Vagina (tissue), 2 donors: ENCODE measurements around the gene PBX4.

Experiments
- POLR2A ChIP-seq, 2 donors: fragments of 450-650 bp; IDR thresholded peaks; one replicate each; pipeline ENCODE4 v1.6.1; 2017; ENCODE audit warnings: antibody characterized with exemption in 2 of 2, mild to moderate bottlenecking in 2 of 2, moderate library complexity in 2 of 2
- POLR2AphosphoS5 ChIP-seq, 2 donors: sonication (generic); formaldehyde crosslinking; IDR thresholded peaks; one replicate each; pipeline ENCODE4 v1.9.0; 2017; ENCODE audit warnings: antibody characterized with exemption in 2 of 2, mild to moderate bottlenecking in 2 of 2, low read depth in 1 of 2; ENCODE audit not compliant: insufficient read depth in 1 of 2
- TF ChIP-seq, protein P1 (sequence below), 3 experiments: fragments of 450-650 bp in 2 of 3; fragments of 200-600 bp in 1 of 3; sonication (generic) in 1 of 3; IDR thresholded peaks; one replicate each; pipeline ENCODE4 v1.5.1; 2017 to 2019; ENCODE audit warnings: antibody characterized with exemption in 3 of 3, mild to moderate bottlenecking in 2 of 3, moderate library complexity in 2 of 3

GRCh38 chr19:19587771-19588170, 30.7 kb downstream of the PBX4 start:
- no peak for TF ChIP-seq POLR2A (IDR thresholded peaks at IDR 0.05)
- TF ChIP-seq, protein P1, sequence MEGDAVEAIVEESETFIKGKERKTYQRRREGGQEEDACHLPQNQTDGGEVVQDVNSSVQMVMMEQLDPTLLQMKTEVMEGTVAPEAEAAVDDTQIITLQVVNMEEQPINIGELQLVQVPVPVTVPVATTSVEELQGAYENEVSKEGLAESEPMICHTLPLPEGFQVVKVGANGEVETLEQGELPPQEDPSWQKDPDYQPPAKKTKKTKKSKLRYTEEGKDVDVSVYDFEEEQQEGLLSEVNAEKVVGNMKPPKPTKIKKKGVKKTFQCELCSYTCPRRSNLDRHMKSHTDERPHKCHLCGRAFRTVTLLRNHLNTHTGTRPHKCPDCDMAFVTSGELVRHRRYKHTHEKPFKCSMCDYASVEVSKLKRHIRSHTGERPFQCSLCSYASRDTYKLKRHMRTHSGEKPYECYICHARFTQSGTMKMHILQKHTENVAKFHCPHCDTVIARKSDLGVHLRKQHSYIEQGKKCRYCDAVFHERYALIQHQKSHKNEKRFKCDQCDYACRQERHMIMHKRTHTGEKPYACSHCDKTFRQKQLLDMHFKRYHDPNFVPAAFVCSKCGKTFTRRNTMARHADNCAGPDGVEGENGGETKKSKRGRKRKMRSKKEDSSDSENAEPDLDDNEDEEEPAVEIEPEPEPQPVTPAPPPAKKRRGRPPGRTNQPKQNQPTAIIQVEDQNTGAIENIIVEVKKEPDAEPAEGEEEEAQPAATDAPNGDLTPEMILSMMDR (IDR thresholded peaks at IDR 0.05) = no peak
- no peak for TF ChIP-seq POLR2AphosphoS5 (IDR thresholded peaks at IDR 0.05; ENCODE audit: insufficient read depth in 1 of 2, low read depth in 1 of 2)
